ENCODE measurements around the gene SCAF8. TPM values are rescaled to one million over a fixed set of nuclear protein-coding genes. Genes with fewer than 3 reads are reported as not detected.

The SCAF8 gene
- polyA plus RNA-seq, 1 of the 3 experiments (the other 2 are of a cell fraction): 11.0 TPM

GRCh38 chr6:154876486-154877280 lies 143.5 kb downstream of the SCAF8 start (continued):
- TF ChIP-seq REST (IDR thresholded peaks at IDR 0.05; ENCODE audit: low read depth, low read length) (no peak), NRF1 (IDR thresholded peaks at IDR 0.05; ENCODE audit: low read depth, low read length) (no peak)

- Histone ChIP-seq H3K36me3 (replicated peaks in 1 of 2; ENCODE audit: control insufficient read depth in 1 of 2, insufficient read depth in 2 of 2, low read length in 1 of 2) (peaks cover 9 to 11% of the 10 kb centered on the region in 2 experiments), H3K4me3 (ENCODE audit: low read depth in 2 of 2, low read length in 1 of 2) (no peak overlapping the region), H3K9ac (no peak overlapping the region), H3K4me2 (no peak overlapping the region), H3K27me3 (ENCODE audit: insufficient read depth) (no peaks in the 10 kb centered on the region), H3F3A (replicated peaks; ENCODE audit: insufficient read depth) (peaks cover 9% of the 10 kb centered on the region), H2AFZ (ENCODE audit: low read depth) (no peak overlapping the region), H3K9me2 (no peaks in the 10 kb centered on the region), H3K4me1 (ENCODE audit: control insufficient read depth in 1 of 2, insufficient read depth in 2 of 2, low read depth in 1 of 2, low read length in 1 of 2) (peaks cover 0 to 5% of the 10 kb centered on the region in 2 experiments; a peak in 1 of 4 replicates), H3K79me2 (ENCODE audit: insufficient read depth) (peaks cover 16% of the 10 kb centered on the region; the same call in 1 of the 2 replicates), H4K20me1 (ENCODE audit: insufficient read depth) (0 out of 2 replicates have a peak, but pooled peaks cover 8% of the 10 kb centered on the region), H3K9me3 (no peaks in the 10 kb centered on the region), H3K27ac (ENCODE audit: low read depth in 2 of 2, low read length in 1 of 2) (no peak overlapping the region)
- POLR2A ChIA-PET: no interaction called here
- 86% methylated on average over 6 of the region's 6 CpGs for WGBS (ENCODE audit: low lambda C conversion rate)
- CTCF ChIA-PET: no interaction called here
- no peak for DNase-seq
- peak; percentile 39 for TF ChIP-seq PBX3 (IDR thresholded peaks at IDR 0.05)
- no peak for TF ChIP-seq YY1 (IDR thresholded peaks at IDR 0.05; ENCODE audit: low read depth)
Observed at GRCh38 chr6:154878871-154879491, 145.8 kb downstream of the SCAF8 start.

GRCh38 chr6:154882107-154882506 lies 148.9 kb downstream of the SCAF8 start:
- no peak for DNase-seq
- no peaks in the 10 kb centered on the region for H3K9me2 ChIP-seq
- POLR2A ChIA-PET: no interaction called here
- H3K9ac ChIP-seq: no peak overlapping the region
- no peak overlapping the region for H3K4me3 ChIP-seq (ENCODE audit: low read depth in 2 of 2, low read length in 1 of 2)
- no peak overlapping the region for H3K4me2 ChIP-seq
- H2AFZ ChIP-seq (ENCODE audit: low read depth): no peak overlapping the region
- peaks cover 4 to 5% of the 10 kb centered on the region in 2 experiments for H3K36me3 ChIP-seq (replicated peaks in 1 of 2; ENCODE audit: control insufficient read depth in 1 of 2, insufficient read depth in 2 of 2, low read length in 1 of 2)
- WGBS (ENCODE audit: low lambda C conversion rate): 74% methylated on average over 3 of the region's 3 CpGs
- CTCF ChIA-PET: interaction anchor here (0.9 to 2.3 kb wide), 3 partner anchors 12 to 14 kb away, joined by 3 to 10 read pairs (median 4); no protein-coding TSS in a partner anchor
- no peaks in the 10 kb centered on the region for H3K9me3 ChIP-seq
- H3K27me3 ChIP-seq (ENCODE audit: insufficient read depth): no peaks in the 10 kb centered on the region
- H3K27ac ChIP-seq (ENCODE audit: low read depth in 2 of 2, low read length in 1 of 2): no peak overlapping the region; a peak in 1 of 4 replicates
- H3F3A ChIP-seq (replicated peaks; ENCODE audit: insufficient read depth): peaks cover 9% of the 10 kb centered on the region
- peaks cover 23% of the 10 kb centered on the region; the same call in 1 of the 2 replicates for H3K79me2 ChIP-seq (ENCODE audit: insufficient read depth)
- H4K20me1 ChIP-seq (ENCODE audit: insufficient read depth): 0 out of 2 replicates have a peak, but pooled peaks cover 8% of the 10 kb centered on the region
- peaks cover 0 to 2% of the 10 kb centered on the region in 2 experiments; a peak in 1 of 4 replicates for H3K4me1 ChIP-seq (ENCODE audit: control insufficient read depth in 1 of 2, insufficient read depth in 2 of 2, low read depth in 1 of 2, low read length in 1 of 2)
- no peak for TF ChIP-seq IRF3 (IDR thresholded peaks at IDR 0.05; ENCODE audit: low read depth, low read length)
- no peak for TF ChIP-seq FOXJ3 (CRISPR knock-in tag; IDR thresholded peaks at IDR 0.05)
- no peak for TF ChIP-seq POLR2AphosphoS5 (IDR thresholded peaks at IDR 0.05; ENCODE audit: low read depth, low read length)
- no peak for TF ChIP-seq TEAD4 (IDR thresholded peaks at IDR 0.05; ENCODE audit: borderline replicate concordance, insufficient read depth)
- no peak for TF ChIP-seq NFIC (IDR thresholded peaks at IDR 0.05; ENCODE audit: borderline replicate concordance)
- TF ChIP-seq JUND (IDR thresholded peaks at IDR 0.05): no peak
- TF ChIP-seq ZBTB33 (IDR thresholded peaks at IDR 0.05; ENCODE audit: borderline replicate concordance, low read depth): no peak
- TF ChIP-seq TCF12 (IDR thresholded peaks at IDR 0.05): no peak
- no peak for TF ChIP-seq RAD21 (IDR thresholded peaks at IDR 0.05; ENCODE audit: low read length)
- no peak for TF ChIP-seq CHD2 (IDR thresholded peaks at IDR 0.05; ENCODE audit: low read length, partially characterized antibody)
- TF ChIP-seq MXI1 (IDR thresholded peaks at IDR 0.05; ENCODE audit: low read depth, low read length): no peak
- TF ChIP-seq GATA2 (CRISPR knock-in tag; IDR thresholded peaks at IDR 0.05): no peak
- TF ChIP-seq RCOR1 (IDR thresholded peaks at IDR 0.05; ENCODE audit: low read length): no peak

Data from SK-N-SH (cell line).